ENCODE data around the gene NES. TPM values are rescaled to one million over a fixed set of nuclear protein-coding genes. Genes with fewer than 3 reads are reported as not detected.
A peak's percentile ranks its signal among the peaks of the same experiment; 100 is the strongest.

The NES gene
- total RNA-seq, 1 experiment from 2014 or later, result 483 TPM

GRCh38 chr1:156625436-156626078, 51.6 kb downstream of the NES start:
- no peak for DNase-seq (ENCODE audit: low read depth)

GRCh38 chr1:156624814-156625435, 52.3 kb downstream of the NES start:
- no peak for DNase-seq (ENCODE audit: low read depth)

- peak; percentile 24 for DNase-seq (ENCODE audit: low read depth)
Measured at GRCh38 chr1:156623946-156624813, 53.0 kb downstream of the NES start.

DNA sequence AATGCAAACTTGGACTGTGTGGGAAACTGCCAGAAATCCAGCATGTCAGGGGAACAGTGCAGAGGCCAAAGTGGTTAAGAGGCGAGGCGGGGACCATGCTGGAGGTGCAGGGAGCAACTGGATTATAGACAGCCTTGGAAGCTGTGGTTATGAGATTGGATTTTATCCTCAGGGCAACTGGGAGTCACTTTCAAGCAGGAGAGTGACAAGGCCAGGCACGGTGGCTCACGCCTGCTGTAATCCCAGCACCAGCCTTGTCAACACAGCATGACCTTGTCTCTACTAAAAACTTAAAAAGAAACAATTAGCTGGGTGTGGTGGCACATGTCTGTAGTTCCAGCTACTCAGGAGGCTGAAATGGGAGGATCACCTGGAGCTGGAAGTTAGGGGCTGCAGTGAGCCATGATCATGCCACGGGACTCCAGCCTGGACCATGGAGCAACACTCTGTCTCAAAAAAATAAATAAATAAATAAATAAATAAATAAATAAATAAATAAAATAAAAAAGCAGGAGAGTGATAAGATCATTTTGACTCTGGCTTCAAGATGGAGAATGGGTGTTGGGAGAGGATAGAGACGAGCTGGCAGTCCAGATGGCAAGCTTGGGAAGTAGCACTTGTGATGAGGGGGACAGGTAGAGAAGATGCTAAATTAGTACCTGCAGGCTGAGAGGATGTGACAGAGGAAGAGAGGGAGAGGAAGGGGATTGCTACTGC, 54.5 kb downstream of the NES start:
- no peak for DNase-seq (ENCODE audit: low read depth)

DNA sequence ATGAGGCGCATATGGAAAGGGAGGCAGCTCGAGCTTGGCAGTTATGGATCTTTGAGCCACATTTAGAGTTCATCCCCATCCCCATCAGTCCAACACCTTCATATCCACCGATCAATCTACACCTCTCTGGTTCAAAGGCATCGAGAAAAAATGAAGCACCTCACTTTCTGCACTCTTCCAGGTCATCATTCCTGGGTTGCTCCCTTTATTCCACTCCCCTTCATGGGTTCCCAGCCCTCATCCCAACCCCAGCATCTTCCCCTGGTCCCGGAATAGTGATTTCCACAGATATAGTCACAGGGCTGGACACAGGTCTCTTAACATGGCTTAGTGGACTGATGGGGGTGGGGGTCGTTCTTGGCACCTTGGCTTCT, 57.6 kb downstream of the NES start:
- DNase-seq (ENCODE audit: low read depth), result no peak

- DNase-seq (ENCODE audit: low read depth), result no peak
Measured at GRCh38 chr1:156618853-156619581, 58.2 kb downstream of the NES start, which contains the start of gene HAPLN2. Gene HAPLN2, plus strand, starts transcription at chr1:156619415. Its CDS starts 4,076 bp downstream, at chr1:156623491.

Other genes with a start within 250 kb of the NES start
- gene MEF2D, start 176.6 kb downstream of the NES start, total RNA-seq (2014; rRNA removed), result 21.9 and 23.2 TPM in 2 replicates
- 45.6 and 48.0 TPM in 2 replicates for gene IQGAP3, start 104.8 kb downstream of the NES start, total RNA-seq (2014; rRNA removed)
- not detected in 2 replicates for gene TTC24, start 97.7 kb downstream of the NES start, total RNA-seq (2014; rRNA removed)
- gene NAXE, start 85.6 kb downstream of the NES start, total RNA-seq (2014; rRNA removed), result 74.9 and 101 TPM in 2 replicates
- 24.1 and 26.0 TPM in 2 replicates for gene GPATCH4, start 75.9 kb downstream of the NES start, total RNA-seq (2014; rRNA removed)
- gene HAPLN2, start 58.0 kb downstream of the NES start, total RNA-seq (2014; rRNA removed), result not detected in 2 replicates
- gene BCAN, start 35.3 kb downstream of the NES start, total RNA-seq (2014; rRNA removed), result not detected in 2 replicates
- gene CRABP2, start 28.2 kb upstream of the NES start, total RNA-seq (2014; rRNA removed), result 1.5 and 2.2 TPM in 2 replicates
- 10.0 and 11.2 TPM in 2 replicates for gene METTL25B, start 51.1 kb upstream of the NES start, total RNA-seq (2014; rRNA removed)
- gene ISG20L2, start 51.4 kb upstream of the NES start, total RNA-seq (2014; rRNA removed), result 14.2 and 25.6 TPM in 2 replicates
- 80.4 and 86.1 TPM in 2 replicates for gene MRPL24, start 63.7 kb upstream of the NES start, total RNA-seq (2014; rRNA removed)
- 327 and 339 TPM in 2 replicates for gene HDGF, start 74.3 kb upstream of the NES start, total RNA-seq (2014; rRNA removed)
- 36.8 and 44.4 TPM in 2 replicates for gene PRCC, start 90.1 kb upstream of the NES start, total RNA-seq (2014; rRNA removed)
- gene SH2D2A, start 139.4 kb upstream of the NES start, total RNA-seq (2014; rRNA removed), result not detected in 2 replicates
- gene INSRR, start 181.7 kb upstream of the NES start, total RNA-seq (2014; rRNA removed), result not detected in 2 replicates
- gene NTRK1, start 183.5 kb upstream of the NES start, total RNA-seq (2014; rRNA removed), result 0.19 TPM in 1 of 2 replicates, not detected in the other
- gene PEAR1, start 216.3 kb upstream of the NES start, total RNA-seq (2014; rRNA removed), result 0.19 and 0.23 TPM in 2 replicates
- not detected in 2 replicates for gene LRRC71, start 243.2 kb upstream of the NES start, total RNA-seq (2014; rRNA removed)

Data from LHCN-M2 (cell line).